ENCODE data around the gene FOXP4.

FOXP4 gene

GRCh38 chr6:41630069-41630468 is 83.9 kb downstream of the FOXP4 start:
- no peak for DNase-seq (ENCODE audit: low spot score)

GRCh38 chr6:41630946-41631345 is 84.8 kb downstream of the FOXP4 start:
- DNase-seq (ENCODE audit: low spot score): no peak

GRCh38 chr6:41633056-41633634 is 87.0 kb downstream of the FOXP4 start:
- no peak for DNase-seq (ENCODE audit: low spot score)

GRCh38 chr6:41634657-41635056 is 88.5 kb downstream of the FOXP4 start:
- DNase-seq (ENCODE audit: low spot score): no peak

GRCh38 chr6:41635365-41635764 is 89.2 kb downstream of the FOXP4 start:
- no peak for DNase-seq (ENCODE audit: low spot score)

- peak; percentile 81 for DNase-seq (ENCODE audit: low spot score)
Measured at GRCh38 chr6:41636833-41637193, 90.6 kb downstream of the FOXP4 start.

- DNase-seq (ENCODE audit: low spot score): peak; percentile 76
Measured at GRCh38 chr6:41637194-41638001, 91.2 kb downstream of the FOXP4 start.

GRCh38 chr6:41638002-41638934 is 92.1 kb downstream of the FOXP4 start, which contains the start of gene MDFI:
Gene MDFI, plus strand, starts transcription at chr6:41638468. Its CDS starts 282 bp downstream, at chr6:41638750.
- no peak for DNase-seq (ENCODE audit: low spot score)

- no peak for DNase-seq (ENCODE audit: low spot score)
Measured at GRCh38 chr6:41638935-41639808, 93.0 kb downstream of the FOXP4 start.

- DNase-seq (ENCODE audit: low spot score): no peak
Measured at GRCh38 chr6:41639809-41640371, 93.7 kb downstream of the FOXP4 start.

- no peak for DNase-seq (ENCODE audit: low spot score)
Measured at GRCh38 chr6:41640426-41640825, 94.2 kb downstream of the FOXP4 start.

- no peak for DNase-seq (ENCODE audit: low spot score)
Measured at GRCh38 chr6:41641352-41641925, 95.3 kb downstream of the FOXP4 start.

GRCh38 chr6:41642090-41642959 is 96.1 kb downstream of the FOXP4 start:
- DNase-seq (ENCODE audit: low spot score): no peak

- peak; percentile 91 for DNase-seq (ENCODE audit: low spot score)
Measured at GRCh38 chr6:41642960-41643898, 97.0 kb downstream of the FOXP4 start.

GRCh38 chr6:41643899-41644269 is 97.7 kb downstream of the FOXP4 start:
- DNase-seq (ENCODE audit: low spot score): no peak

GRCh38 chr6:41644297-41644879 is 98.2 kb downstream of the FOXP4 start:
- DNase-seq (ENCODE audit: low spot score): no peak

GRCh38 chr6:41645007-41645618 is 98.9 kb downstream of the FOXP4 start:
- DNase-seq (ENCODE audit: low spot score): no peak
